HG03565 (cell line): ENCODE measurements around the gene CD247.

Source experiments
- ATAC-seq: cut with Tn5 transposase; IDR thresholded peaks from one replicate; pipeline ENCODE4 v1.9.1; 2021; ENCODE audit warnings: mild to moderate bottlenecking, moderate library complexity; ENCODE audit not compliant: unreplicated experiment

CD247 gene

DNA sequence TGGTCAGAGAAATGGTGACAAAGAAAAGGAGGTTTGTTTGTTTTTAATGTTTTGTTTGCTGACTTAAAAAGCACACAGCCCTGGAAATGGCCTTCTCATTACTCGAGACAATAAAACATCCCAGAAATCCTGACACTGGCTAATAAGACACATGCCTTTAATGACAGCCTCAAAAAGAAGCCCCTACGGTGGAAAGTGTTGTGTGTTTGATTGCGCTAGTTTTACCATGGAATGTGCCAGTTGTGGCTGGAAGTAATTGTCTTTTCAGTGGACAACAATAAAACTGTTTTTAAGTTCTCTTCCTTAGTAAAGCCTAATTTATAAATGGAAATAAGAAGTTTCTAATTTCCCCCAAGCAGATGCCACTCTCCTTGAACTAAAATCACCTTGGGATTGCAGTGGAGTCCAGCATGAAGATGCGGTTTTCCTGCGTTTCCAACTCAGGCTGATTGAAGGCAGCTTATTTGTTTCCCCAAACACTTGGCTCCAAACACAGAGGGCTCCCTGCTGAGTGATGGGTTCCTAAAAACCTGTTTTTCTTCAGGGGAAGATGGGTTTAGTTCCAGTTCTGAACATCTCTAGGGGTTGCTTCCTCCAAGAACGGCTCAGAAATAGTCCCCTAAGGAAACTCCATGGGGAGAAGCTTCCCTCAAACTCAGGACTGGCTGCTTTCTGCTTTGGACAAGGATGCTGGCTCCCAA, 54.3 kb downstream of the CD247 start:
- no peak for ATAC-seq

DNA sequence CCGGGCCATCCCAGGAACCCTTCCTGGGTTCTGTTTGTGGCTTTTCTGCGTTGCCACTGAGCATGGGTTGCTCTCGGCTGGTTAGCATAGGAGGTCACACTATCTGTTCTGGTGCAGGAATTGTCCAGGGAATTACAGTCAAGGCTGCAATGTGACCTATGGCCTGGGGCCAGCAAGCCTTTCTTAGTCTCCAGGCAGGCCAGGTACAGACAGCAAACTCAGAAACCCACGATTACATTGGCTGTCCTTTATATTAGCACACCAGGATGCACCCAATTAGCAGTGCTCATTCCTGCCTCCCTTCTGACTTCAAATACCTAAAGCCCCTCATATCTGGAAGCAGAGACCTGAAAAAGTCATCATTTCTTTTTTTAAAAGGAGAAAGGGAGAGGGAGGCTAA, 55.2 kb downstream of the CD247 start:
- ATAC-seq = no peak

DNA sequence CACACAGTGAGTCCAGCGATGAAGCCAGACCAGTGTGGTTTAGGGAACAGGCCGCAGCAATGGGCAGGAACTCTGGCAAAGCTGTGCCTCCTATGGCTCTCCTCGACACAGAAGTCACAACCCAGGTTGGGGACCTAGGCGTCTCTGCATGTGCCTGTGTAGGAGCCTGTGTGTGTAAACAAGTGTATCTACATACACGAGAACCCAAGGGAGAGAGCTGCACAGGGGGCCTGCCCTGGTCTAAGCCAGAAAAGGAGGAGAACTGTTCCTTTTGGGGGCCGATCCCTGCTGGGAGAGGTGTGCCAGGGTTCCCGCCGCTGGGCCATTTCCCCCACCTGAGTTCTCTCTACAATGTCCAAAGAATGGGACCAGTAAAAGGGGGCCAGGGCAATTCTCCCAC, 56.0 kb downstream of the CD247 start:
- no peak for ATAC-seq

DNA sequence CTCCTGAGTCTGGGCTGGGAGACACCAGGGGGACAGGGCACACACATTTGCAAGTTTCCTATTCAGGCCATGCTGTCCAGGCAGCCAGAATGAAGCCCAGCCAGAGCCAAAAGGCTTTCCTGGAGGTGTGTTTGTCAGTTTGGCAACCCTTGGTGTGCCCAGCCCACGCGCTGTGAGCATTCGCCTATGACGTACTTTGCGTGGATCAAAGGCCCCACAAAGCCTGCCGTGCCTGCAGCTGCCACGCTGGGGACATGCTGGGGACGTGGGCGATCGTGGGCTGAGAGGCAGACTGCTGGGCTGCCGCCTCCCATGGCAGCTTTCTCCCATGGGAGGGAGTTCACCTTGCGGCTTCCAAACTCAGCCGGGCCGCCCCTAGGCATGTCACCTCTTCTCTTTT, 57.5 kb downstream of the CD247 start:
- ATAC-seq = no peak

DNA sequence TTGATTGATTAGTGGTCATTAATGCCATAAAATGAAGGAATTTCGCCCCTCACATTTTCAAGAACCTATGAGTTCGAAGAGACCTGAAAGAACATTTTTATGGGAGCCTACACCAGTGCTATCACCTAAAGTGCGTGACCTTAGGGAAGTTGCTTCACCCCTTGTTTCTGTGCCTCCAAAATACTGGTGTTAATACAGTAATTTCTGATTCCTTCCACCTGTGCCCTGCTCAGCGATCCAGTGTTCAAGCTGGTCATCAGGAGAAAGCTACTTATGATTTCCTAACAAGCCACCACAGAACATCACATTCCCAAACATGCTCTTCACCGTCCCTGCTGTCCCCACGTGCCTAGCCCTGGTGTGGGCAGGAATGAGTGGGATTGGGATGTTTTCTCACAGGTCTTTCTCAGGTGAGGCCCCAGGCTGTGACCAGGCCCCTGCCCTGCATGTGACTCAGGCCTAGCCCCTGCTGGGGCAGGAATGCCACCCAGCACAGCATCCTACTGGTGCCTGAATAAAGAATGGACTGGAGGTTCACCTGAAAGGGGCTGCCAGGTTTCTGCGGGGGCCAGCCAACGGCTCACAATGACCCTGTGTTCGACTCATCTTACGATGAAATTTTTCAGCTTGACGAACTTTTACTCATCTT, 60.3 kb downstream of the CD247 start:
- no peak for ATAC-seq

DNA sequence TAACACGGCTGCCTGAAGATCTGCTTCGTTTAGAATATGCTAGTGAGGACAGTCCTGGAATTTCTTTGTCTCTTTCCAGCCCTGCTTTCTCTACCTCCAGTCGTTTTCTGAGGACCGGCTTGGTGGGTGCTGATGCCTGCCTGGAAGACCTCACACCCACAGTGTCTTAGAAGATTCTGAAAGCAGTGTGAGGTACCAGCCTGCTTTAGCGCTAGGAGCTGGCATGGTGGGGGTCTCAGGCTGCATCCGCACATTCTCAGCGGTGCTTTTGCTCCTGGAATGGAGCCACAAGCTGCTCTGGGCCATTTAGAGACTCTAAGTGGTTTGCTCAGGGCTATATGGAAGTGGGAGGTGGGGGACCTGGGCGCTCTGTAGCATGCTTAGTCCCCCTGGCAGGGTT, 61.4 kb downstream of the CD247 start:
- no peak for ATAC-seq

DNA sequence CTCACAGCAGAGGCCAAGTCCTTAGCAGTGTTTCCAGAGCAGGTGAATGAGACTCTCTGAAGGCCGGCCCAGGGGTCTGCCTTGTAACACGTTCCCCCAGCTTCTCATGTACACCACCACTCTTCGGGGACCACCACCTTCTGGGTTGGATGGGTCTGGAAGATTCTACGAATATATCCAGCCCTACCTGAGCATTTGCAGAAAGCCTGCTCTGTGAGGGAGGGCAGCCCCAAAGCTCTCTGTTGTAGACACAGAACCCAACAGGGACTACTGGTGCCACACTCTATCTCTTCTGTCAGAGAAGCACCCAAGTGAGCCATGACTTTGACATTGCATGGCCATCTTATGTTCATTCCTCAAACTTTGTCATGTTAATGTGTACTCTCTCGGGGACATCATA, 61.8 kb downstream of the CD247 start:
- ATAC-seq = no peak

DNA sequence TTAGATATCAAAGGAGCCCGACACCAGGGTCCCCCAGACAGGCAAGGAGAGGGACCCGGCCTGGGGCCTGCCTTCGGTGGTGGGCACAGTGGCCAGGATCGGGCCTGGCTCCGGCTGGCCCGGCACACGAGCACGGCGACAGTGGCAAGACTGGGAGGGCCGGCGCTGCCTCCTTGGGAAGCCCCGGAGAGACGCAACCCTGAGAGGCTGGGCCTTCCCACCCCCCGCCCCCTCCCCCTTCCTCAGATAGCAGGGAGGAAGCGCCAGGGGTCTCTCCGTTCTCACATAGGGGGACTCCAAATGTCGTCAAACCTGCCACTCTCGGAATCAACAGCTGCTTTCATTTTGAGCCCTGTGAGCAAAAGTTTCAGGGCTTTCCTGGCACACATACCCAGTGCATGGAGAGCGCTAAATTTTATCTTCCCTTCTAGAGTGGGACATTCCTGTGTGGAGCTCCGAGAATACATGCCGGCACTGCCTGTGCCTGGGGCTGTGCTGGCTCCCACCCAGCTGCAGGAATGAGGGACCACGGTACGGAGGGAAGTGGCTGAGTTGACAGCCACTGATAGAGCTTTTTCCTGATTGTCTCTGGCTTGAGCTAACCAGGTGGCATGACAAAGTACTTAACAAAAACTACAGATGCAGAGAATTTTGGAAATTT, 62.4 kb downstream of the CD247 start:
- ATAC-seq = no peak

DNA sequence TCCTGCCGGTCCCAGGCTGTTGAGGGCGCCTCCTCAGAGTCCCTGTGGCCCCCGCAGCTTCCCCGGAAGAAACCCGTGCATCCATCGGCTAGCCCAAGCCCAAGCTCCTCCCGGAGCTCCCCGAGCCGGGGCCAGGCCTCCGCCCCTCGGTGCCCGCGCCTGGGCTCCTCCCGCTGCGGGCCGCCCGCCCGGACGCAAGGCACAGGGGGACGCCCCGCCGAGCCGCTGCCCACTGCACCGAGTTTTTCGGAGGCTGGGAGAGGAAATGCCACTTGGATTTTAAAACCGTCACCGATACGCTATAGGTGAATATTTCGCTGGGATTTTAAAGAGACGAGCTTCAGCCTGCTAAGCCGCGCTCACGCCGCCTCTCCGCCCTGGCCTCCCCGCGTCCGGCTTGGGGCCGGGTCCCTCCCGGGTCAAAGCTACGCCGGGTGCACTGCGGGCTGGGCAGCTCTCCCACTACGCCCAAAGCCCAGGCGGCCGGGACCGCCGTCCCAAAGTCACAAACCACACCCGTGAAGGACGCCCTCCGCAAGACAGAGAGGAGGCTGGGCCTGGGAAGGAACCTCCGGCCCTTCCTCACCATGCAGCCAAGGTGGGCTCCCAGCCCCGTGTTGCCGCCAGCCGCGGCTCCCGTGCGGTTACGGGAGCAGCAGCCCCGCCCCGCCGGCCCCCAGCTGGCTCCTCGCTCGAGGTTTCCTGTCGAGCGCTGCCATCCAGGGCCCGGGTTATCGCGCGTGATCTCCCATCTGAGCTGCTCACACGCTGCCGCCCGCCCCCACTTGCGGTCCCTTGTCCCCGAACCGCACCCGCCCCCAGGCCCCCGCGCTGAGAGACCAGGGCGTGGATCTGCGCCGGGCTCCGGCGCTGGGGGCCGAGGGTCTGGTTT, 63.2 kb downstream of the CD247 start:
- ATAC-seq = no peak

DNA sequence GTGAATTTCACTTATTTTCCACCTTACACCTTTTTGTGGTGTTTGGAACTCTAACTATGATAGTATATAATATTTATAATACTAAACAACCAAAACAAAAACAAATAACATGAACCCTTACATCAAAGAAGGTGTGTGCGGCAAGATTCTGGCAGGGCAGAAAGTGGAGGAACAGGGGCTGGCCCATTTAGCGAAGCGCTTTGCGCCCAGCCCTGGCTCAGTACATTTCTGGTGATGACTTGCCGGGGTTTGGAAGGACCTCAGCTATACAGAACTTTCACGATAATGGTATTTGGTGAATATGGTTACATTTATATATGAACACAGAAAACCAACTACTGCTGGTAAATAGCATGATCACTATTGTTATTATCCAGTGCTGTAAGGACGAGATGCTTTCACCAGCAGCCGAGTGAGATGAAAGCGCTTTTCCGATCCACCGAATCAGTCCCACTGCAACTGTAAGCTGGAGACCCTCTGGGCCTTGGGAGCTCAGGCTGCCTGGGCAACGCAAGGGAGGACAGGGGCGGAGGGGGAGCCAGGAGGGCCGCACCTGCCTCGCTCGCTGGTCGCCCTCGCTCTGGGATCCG, 63.9 kb downstream of the CD247 start:
- ATAC-seq = no peak

DNA sequence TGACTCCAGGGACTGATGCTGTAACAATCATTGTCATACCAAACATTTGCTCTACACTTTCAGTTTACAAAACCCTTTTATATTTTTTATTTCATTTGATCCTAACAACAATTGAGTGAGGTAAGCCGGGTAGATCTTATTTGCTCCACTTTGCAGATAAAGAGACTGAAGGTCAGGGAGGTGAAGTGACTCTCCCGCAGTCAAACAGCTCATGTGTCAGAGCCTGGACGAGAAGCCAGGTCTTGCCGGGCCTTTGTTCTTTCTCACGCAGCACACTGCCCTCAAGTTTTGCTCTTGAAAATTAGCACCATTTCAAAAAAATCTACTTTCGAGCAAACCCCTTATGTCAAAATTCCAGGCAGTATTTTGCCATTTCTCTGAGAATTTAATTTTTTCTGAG, 65.2 kb downstream of the CD247 start:
- no peak for ATAC-seq

DNA sequence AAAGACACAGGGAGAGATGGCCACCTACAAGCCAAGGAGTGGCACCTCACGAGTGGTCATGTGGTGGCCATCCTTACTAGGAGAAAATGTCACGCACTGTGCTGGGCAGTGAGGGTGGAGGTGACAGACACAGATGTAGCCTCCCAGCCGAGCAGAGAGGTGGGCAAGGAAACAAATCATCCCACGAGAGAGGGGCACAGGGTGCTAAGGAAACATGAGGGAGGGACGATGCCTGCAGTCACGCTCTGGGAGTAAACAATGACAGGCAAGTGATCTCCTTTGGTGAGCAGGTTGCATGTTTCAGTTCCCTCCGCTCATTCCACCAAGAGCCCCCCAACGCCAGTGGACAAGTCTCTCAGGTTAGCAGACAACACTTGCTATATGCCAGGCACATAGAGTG, 65.8 kb downstream of the CD247 start:
- ATAC-seq = no peak

DNA sequence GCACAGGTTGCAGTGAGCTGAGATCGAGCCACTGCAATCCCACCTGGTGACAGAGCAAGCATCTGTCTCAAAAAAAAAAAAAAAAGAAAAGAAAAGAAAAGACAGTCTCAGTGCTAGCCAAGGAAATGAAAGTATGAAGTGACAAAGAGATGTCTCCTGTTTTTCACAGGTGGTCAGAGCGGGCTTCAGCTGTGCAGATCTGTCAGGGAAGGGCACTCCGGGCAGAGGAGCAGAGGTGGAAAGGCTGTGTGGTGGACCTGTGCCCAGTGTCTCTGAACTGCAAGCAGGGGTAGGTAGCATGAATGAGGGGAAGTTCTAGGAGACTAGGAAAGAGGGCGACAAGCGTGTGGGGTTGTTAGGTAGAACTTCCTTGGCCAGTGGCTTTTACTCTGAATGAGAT, 67.5 kb downstream of the CD247 start:
- ATAC-seq = no peak

DNA sequence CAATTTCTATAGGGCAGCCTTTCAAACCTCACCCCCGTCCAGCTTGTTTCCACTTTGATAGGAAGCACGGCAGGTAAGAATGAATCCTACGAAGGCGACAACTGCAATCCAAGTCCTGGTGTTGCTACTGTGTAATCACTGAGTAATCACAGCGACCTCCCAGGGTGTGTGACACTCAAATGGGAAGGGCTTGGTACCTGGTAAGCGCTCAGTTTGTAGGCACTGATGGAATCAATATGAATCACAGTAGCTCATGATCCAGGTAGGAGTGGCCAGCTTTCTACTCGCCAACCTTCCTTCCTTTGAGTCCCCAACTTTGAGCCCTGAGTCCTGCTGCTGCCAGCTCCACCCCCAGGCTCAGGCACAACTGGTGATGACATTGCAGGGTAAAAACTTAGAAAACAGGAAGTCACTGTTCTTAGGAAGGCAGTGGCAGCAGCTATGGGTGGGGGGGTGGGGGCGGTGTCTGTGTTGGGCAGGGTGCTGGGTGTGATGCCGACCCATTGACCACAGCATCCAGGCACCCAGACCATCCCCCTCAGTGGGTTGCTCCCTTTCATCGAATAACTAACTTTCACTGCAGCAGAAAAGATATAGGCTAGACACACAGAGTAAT, 70.7 kb downstream of the CD247 start:
- peak; percentile 54 for ATAC-seq

DNA sequence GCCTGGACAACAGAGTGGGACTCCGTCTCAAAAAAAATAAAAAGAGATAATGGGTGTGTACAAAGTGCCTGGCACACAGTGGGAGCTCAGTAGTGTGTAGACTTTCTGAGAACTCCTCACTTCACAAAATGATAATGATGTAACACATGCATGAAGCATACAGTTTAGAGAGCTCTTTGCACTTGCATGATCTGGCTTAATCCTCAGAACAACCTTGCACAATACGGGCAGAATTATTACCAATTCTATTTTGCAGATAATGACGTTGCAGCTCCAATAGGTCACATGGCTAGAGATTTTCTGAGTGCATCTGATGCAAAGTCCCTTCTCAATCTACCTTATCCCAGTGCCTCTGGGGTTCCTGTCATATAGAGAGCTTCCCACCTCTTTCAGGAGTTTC, 71.4 kb downstream of the CD247 start:
- ATAC-seq = no peak

DNA sequence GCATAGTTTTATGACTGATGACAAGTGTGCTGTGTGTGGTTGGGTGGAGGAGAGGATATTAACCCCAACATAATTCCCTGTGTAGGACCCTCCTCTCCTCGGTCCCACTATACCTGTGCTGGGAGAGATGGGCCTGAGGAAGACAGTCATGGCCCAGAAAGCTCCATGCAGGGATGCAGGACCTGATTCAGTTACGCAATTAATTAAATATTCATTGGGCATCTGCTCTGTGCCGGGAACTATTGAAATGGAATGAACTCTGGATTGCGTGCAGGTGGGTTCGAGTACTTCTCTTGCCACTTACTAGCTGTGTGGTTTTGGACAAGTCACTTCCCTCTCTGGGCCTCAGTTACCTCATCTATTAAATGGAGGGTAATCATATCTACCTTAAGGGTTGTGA, 74.6 kb downstream of the CD247 start:
- no peak for ATAC-seq

DNA sequence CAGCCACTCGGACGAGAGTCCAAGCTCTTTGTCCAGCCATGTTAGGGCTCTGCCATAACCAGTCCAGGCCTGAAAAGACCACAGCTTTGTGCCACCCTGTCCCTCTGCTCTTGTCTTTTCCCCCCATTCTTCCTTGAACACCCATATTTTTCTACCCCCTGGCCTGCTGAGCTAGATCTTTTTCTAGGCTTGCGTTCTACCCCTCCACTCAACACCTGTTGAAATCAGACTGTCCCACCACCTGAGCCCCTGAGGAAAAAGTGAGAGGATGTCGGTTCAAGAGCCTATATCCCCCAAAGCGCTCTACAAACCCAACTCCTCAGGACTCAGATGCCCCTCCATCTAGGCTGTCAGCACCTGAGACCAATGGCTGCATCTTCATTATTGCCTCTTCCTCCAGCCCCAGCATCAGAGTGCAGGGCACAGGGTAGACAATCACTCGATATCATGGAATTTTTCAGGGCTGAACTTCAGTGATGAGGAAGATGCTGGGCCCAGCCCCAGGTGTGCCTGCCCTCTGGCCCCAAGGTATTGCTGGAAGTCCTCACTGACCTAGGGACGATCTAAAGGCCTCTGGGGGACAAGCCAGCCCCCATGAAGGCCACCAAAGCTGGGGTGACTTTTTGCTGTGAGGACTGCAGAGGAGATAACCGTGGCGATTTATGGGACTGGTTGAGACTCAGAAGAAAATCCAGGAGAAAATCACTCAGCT, 75.3 kb downstream of the CD247 start:
- ATAC-seq = no peak

DNA sequence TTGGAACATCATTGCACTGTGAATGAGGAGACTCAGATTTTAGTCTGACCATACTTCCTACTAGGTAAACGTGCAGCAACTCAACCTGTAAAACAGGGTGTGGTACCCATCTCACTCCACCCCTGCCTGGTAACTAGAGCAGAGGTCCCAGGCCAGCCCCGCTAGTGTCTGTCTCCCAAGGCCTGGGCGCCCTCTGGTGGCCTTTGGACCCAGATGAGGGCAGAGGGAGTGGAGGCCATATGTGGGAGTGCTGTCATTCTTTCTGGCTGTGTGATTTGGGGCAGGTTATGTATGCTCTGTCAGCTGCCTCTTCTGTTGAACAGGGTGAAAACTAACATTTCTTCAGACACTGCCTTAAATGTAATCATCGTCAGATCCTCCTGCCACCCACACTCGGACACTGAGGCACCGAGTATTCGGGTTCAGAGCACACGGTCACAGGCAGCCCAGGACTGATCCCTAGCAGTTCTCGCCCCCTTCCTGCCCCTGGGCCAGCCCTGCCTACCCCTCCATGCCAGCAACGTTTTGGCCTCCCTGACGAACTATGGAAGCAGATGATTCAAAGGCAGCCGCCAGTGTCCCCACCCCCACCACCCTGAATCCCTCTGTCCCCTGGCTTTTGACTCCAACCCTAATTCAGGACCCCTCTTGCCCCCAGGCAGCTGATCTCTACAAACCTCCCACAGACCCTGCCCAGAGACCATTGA, 76.0 kb downstream of the CD247 start:
- peak; percentile 79 for ATAC-seq

DNA sequence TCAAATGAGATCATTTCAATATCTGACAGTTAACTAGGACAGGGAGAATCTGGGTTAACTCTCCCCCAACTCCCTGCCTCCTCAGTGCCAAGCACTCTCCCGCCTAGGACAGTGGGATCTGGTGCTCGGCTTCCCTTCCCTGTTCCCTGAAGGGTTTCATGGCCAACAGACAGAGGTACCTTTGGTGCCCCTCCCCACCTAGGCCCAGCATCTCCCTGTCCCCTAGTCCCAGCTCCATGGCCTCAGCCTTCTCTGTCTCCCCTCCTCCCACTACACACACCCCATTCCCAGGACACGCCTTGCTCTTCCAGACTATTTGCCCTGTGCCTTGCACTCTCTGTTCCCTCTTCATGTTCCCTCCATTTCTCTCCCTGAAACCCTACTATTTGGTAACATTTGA, 77.1 kb downstream of the CD247 start:
- ATAC-seq = no peak
